ENCODE results near the gene MAP2K1. TPM values are rescaled to one million over a fixed set of nuclear protein-coding genes. Genes with fewer than 3 reads are reported as not detected.

The MAP2K1 gene
- total and polyA plus RNA-seq, 9 of the 15 experiments (the other 6 are each of a cell fraction or from before 2014, with no cell fraction given): 7.5 to 58.3 (median 30.0) TPM

DNA sequence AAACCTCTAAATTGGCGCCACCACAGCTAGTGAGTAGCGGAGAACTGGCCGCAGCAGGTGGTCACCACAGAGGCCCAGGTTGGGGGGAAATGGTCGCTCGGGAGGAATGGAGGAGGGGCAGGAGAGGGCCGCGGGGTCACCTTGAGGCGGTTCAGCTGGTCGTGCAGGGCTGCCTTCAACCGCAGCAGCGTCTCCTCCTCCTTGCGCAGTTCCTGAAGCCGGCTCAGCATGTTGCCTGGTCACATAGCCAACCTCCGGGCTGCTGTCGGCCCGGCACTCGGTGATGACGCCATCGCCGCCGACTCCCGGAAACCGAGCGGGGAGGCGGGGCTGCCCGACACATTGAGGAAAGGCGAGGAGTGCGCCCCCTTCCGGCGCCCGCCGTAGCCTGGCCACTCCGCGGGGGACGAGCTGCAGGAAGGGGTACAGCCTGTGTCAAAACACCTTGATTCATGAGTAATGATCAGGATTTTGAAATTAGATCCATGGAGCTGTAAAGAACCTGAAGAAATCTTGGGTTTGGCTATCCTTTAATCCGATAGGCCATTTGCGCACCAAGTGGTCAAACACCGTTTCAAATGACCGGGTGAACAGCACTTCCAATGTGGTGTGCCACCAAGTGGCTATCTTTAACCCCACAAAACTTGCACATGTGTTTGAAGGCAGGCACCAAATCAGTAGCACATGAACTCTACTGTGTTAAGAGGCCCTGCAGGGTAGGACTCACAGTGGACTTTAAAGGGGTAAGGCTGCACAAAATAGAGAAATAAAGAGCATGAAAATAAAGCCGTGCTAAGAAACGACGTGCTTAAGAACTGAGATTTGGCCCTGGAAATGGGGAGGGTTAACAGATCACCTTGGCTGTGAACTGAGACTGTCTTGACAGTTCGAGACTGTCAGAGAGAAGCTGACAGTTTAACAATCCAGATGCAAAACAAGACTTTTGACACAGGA is 111.1 kb downstream of the MAP2K1 start, which contains the start of gene SNAPC5 (continued):
- TF ChIP-seq, protein P1, sequence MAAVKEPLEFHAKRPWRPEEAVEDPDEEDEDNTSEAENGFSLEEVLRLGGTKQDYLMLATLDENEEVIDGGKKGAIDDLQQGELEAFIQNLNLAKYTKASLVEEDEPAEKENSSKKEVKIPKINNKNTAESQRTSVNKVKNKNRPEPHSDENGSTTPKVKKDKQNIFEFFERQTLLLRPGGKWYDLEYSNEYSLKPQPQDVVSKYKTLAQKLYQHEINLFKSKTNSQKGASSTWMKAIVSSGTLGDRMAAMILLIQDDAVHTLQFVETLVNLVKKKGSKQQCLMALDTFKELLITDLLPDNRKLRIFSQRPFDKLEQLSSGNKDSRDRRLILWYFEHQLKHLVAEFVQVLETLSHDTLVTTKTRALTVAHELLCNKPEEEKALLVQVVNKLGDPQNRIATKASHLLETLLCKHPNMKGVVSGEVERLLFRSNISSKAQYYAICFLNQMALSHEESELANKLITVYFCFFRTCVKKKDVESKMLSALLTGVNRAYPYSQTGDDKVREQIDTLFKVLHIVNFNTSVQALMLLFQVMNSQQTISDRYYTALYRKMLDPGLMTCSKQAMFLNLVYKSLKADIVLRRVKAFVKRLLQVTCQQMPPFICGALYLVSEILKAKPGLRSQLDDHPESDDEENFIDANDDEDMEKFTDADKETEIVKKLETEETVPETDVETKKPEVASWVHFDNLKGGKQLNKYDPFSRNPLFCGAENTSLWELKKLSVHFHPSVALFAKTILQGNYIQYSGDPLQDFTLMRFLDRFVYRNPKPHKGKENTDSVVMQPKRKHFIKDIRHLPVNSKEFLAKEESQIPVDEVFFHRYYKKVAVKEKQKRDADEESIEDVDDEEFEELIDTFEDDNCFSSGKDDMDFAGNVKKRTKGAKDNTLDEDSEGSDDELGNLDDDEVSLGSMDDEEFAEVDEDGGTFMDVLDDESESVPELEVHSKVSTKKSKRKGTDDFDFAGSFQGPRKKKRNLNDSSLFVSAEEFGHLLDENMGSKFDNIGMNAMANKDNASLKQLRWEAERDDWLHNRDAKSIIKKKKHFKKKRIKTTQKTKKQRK (IDR thresholded peaks at IDR 0.05; ENCODE audit: borderline replicate concordance, low read depth, low read length): no peak
- no peak for TF ChIP-seq NFXL1 (CRISPR knock-in tag; IDR thresholded peaks at IDR 0.05)
- TF ChIP-seq, protein P2, sequence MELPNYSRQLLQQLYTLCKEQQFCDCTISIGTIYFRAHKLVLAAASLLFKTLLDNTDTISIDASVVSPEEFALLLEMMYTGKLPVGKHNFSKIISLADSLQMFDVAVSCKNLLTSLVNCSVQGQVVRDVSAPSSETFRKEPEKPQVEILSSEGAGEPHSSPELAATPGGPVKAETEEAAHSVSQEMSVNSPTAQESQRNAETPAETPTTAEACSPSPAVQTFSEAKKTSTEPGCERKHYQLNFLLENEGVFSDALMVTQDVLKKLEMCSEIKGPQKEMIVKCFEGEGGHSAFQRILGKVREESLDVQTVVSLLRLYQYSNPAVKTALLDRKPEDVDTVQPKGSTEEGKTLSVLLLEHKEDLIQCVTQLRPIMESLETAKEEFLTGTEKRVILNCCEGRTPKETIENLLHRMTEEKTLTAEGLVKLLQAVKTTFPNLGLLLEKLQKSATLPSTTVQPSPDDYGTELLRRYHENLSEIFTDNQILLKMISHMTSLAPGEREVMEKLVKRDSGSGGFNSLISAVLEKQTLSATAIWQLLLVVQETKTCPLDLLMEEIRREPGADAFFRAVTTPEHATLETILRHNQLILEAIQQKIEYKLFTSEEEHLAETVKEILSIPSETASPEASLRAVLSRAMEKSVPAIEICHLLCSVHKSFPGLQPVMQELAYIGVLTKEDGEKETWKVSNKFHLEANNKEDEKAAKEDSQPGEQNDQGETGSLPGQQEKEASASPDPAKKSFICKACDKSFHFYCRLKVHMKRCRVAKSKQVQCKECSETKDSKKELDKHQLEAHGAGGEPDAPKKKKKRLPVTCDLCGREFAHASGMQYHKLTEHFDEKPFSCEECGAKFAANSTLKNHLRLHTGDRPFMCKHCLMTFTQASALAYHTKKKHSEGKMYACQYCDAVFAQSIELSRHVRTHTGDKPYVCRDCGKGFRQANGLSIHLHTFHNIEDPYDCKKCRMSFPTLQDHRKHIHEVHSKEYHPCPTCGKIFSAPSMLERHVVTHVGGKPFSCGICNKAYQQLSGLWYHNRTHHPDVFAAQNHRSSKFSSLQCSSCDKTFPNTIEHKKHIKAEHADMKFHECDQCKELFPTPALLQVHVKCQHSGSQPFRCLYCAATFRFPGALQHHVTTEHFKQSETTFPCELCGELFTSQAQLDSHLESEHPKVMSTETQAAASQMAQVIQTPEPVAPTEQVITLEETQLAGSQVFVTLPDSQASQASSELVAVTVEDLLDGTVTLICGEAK (IDR thresholded peaks at IDR 0.05): peak; percentile 74
- TF ChIP-seq, protein P2 (CRISPR knock-in tag; IDR thresholded peaks at IDR 0.05): no peak
- TF ChIP-seq SNRNP70 (optimal IDR thresholded peaks at IDR 0.05; ENCODE audit: low read depth, low read length): no peak
- no peak for TF ChIP-seq GATA2 (CRISPR knock-in tag; IDR thresholded peaks at IDR 0.05)
- TF ChIP-seq, protein P3, sequence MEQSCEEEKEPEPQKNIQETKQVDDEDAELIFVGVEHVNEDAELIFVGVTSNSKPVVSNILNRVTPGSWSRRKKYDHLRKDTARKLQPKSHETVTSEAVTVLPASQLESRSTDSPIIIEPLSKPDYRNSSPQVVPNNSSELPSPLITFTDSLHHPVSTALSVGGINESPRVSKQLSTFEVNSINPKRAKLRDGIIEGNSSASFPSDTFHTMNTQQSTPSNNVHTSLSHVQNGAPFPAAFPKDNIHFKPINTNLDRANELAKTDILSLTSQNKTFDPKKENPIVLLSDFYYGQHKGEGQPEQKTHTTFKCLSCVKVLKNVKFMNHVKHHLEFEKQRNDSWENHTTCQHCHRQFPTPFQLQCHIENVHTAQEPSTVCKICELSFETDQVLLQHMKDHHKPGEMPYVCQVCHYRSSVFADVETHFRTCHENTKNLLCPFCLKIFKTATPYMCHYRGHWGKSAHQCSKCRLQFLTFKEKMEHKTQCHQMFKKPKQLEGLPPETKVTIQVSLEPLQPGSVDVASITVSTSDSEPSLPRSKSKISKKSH (CRISPR knock-in tag; IDR thresholded peaks at IDR 0.05): no peak
- peak; percentile 88 for TF ChIP-seq LCOR (CRISPR knock-in tag; IDR thresholded peaks at IDR 0.05)
- TF ChIP-seq EWSR1 (IDR thresholded peaks at IDR 0.05; ENCODE audit: borderline replicate concordance, low read depth, partially characterized antibody): peak; percentile 95
- TF ChIP-seq HDAC1 (IDR thresholded peaks at IDR 0.05): peak in 1 of 2 experiments; percentile 97; a peak in 2 of 4 replicates
- peak; percentile 91 for TF ChIP-seq RB1 (IDR thresholded peaks at IDR 0.05; ENCODE audit: low read depth)
- TF ChIP-seq ZNF699 (CRISPR knock-in tag; IDR thresholded peaks at IDR 0.05; ENCODE audit: insufficient replicate concordance): no peak
